ENCODE measurements around the gene OGFRL1.
A peak's percentile ranks its signal among the peaks of the same experiment; 100 is the strongest.

Gene OGFRL1

GRCh38 chr6:71338540-71339316 is 50.1 kb downstream of the OGFRL1 start:
- no peak for TF ChIP-seq CTCF (IDR thresholded peaks at IDR 0.05; ENCODE audit: low read depth, low read length)
- no peak overlapping the region for H3K4me3 ChIP-seq (replicated peaks in 1 of 2; ENCODE audit: low read depth in 2 of 2, low read length in 2 of 2)
- DNase-seq (ENCODE audit: low read depth in 2 of 2), result no peak

GRCh38 chr6:71342772-71343171 is 54.2 kb downstream of the OGFRL1 start:
- DNase-seq (ENCODE audit: low read depth in 2 of 2), result no peak
- TF ChIP-seq CTCF (IDR thresholded peaks at IDR 0.05; ENCODE audit: low read depth, low read length), result no peak
- H3K4me3 ChIP-seq (replicated peaks in 1 of 2; ENCODE audit: low read depth in 2 of 2, low read length in 2 of 2), result no peak overlapping the region

GRCh38 chr6:71345476-71346333 is 57.1 kb downstream of the OGFRL1 start:
- no peak for DNase-seq (ENCODE audit: low read depth in 2 of 2)
- no peak for TF ChIP-seq CTCF (IDR thresholded peaks at IDR 0.05; ENCODE audit: low read depth, low read length)
- H3K4me3 ChIP-seq (replicated peaks in 1 of 2; ENCODE audit: low read depth in 2 of 2, low read length in 2 of 2), result no peak overlapping the region

GRCh38 chr6:71346334-71346694 is 57.7 kb downstream of the OGFRL1 start:
- DNase-seq (ENCODE audit: low read depth in 2 of 2), result no peak
- no peak for TF ChIP-seq CTCF (IDR thresholded peaks at IDR 0.05; ENCODE audit: low read depth, low read length)

GRCh38 chr6:71347119-71347518 is 58.5 kb downstream of the OGFRL1 start:
- H3K4me3 ChIP-seq (replicated peaks in 1 of 2; ENCODE audit: low read depth in 2 of 2, low read length in 2 of 2), result no peak overlapping the region
- no peak for DNase-seq (ENCODE audit: low read depth in 2 of 2)
- TF ChIP-seq CTCF (IDR thresholded peaks at IDR 0.05; ENCODE audit: low read depth, low read length), result no peak

More at GRCh38 chr6:71346334-71346694, 57.7 kb downstream of the OGFRL1 start:
- no peak overlapping the region for H3K4me3 ChIP-seq (replicated peaks in 1 of 2; ENCODE audit: low read depth in 2 of 2, low read length in 2 of 2)

GRCh38 chr6:71349395-71349794 is 60.8 kb downstream of the OGFRL1 start:
- peak; percentile 69 to 74 for DNase-seq (ENCODE audit: low read depth in 2 of 2)
- H3K4me3 ChIP-seq (replicated peaks in 1 of 2; ENCODE audit: low read depth in 2 of 2, low read length in 2 of 2), result no peak overlapping the region
- TF ChIP-seq CTCF (IDR thresholded peaks at IDR 0.05; ENCODE audit: low read depth, low read length), result peak; percentile 59
